H9 (cell line): Measurements from ENCODE around the gene NDUFAF4. TPM values are rescaled to one million over a fixed set of nuclear protein-coding genes. Genes with fewer than 3 reads are reported as not detected.
"Not testable (repeated sequence)": the region's sequence is repeated elsewhere in the genome, so short reads cannot be mapped to it uniquely, and the experiment has no call there.

ENCODE experiments used
- DNase-seq: peaks from one replicate; pipeline ENCODE4 v3.0.0-alpha.2; 2017
- H2AFZ ChIP-seq: one replicate; pipeline ENCODE4 v1.6.1; 2013; ENCODE audit warnings: mild to moderate bottlenecking, low read length, control low read depth, moderate library complexity
- H2AK5ac ChIP-seq: 2 replicates; pipeline ENCODE4 v1.6.1; 2013; ENCODE audit warnings: low read length, control low read depth, mixed read lengths; ENCODE audit not compliant: insufficient read length
- H2BK120ac ChIP-seq: one replicate; pipeline ENCODE4 v1.6.1; 2013; ENCODE audit warnings: low read depth, mild to moderate bottlenecking, low read length, control low read depth, inconsistent platforms; ENCODE audit not compliant: poor library complexity, severe bottlenecking
- H2BK12ac ChIP-seq: 2 replicates; pipeline ENCODE4 v1.6.1; 2013; ENCODE audit warnings: low read length, control low read depth, mixed read lengths, low read depth; ENCODE audit not compliant: insufficient read length
- H2BK15ac ChIP-seq: 2 replicates; pipeline ENCODE4 v1.6.1; 2013; ENCODE audit warnings: low read depth, low read length, control low read depth
- H2BK20ac ChIP-seq: one replicate; pipeline ENCODE4 v1.6.1; 2013; ENCODE audit warnings: low read depth, mild to moderate bottlenecking, low read length, control low read depth, inconsistent platforms; ENCODE audit not compliant: poor library complexity, severe bottlenecking
- H2BK5ac ChIP-seq: 2 replicates; pipeline ENCODE4 v1.6.1; 2013; ENCODE audit warnings: low read length, control low read depth, mixed read lengths; ENCODE audit not compliant: insufficient read length
- H3K14ac ChIP-seq: 2 replicates; pipeline ENCODE4 v1.6.1; 2013; ENCODE audit warnings: low read length, control low read depth; ENCODE audit not compliant: insufficient read depth
- H3K18ac ChIP-seq: 2 replicates; pipeline ENCODE4 v1.6.1; 2013; ENCODE audit warnings: low read depth, mild to moderate bottlenecking, mixed read lengths, low read length, control low read depth; ENCODE audit not compliant: insufficient read length
- H3K23ac ChIP-seq: 2 replicates; pipeline ENCODE4 v1.6.1; 2013; ENCODE audit warnings: low read length, control low read depth, mixed read lengths, low read depth; ENCODE audit not compliant: insufficient read length
- H3K23me2 ChIP-seq: 2 replicates; pipeline ENCODE4 v1.6.1; 2013; ENCODE audit warnings: low read depth, mild to moderate bottlenecking, mixed read lengths, low read length, control low read depth; ENCODE audit not compliant: insufficient read length, poor library complexity, severe bottlenecking
- H3K27ac ChIP-seq: 2 replicates; pipeline ENCODE4 v1.5.1; 2013; ENCODE audit warnings: low read length, control low read depth, mixed read lengths, low read depth; ENCODE audit not compliant: insufficient read length
- H3K27me3 ChIP-seq: 2 replicates; pipeline ENCODE4 v1.6.1; 2013; ENCODE audit warnings: low read length, control low read depth, inconsistent platforms; ENCODE audit not compliant: insufficient read depth
- H3K4ac ChIP-seq: 2 replicates; pipeline ENCODE4 v1.6.1; 2013; ENCODE audit warnings: low read depth, mild to moderate bottlenecking, control low read depth, inconsistent platforms, low read length, moderate library complexity
- H3K4me1 ChIP-seq: 2 replicates; pipeline ENCODE4 v1.6.1; 2013; ENCODE audit warnings: low read length, control low read depth, inconsistent platforms; ENCODE audit not compliant: insufficient read depth
- H3K4me2 ChIP-seq: 2 replicates; pipeline ENCODE4 v1.6.1; 2013; ENCODE audit warnings: low read length, control low read depth, mixed read lengths; ENCODE audit not compliant: insufficient read length, insufficient read depth
- H3K56ac ChIP-seq: 2 replicates; pipeline ENCODE4 v1.6.1; 2013; ENCODE audit warnings: low read depth, mild to moderate bottlenecking, mixed read lengths, low read length, control low read depth; ENCODE audit not compliant: insufficient read length
- H3K79me1 ChIP-seq: 2 replicates; pipeline ENCODE4 v1.6.1; 2013; ENCODE audit warnings: low read depth, mild to moderate bottlenecking, moderate library complexity, low read length, control low read depth, inconsistent platforms; ENCODE audit not compliant: insufficient read depth, poor library complexity, severe bottlenecking
- H3K79me2 ChIP-seq: 2 replicates; pipeline ENCODE4 v1.6.1; 2013; ENCODE audit warnings: low read length, control low read depth, inconsistent platforms; ENCODE audit not compliant: insufficient read depth
- H3K9ac ChIP-seq: 2 replicates; pipeline ENCODE4 v1.6.1; 2013; ENCODE audit warnings: low read length, control low read depth, mixed read lengths; ENCODE audit not compliant: insufficient read length; ENCODE audit errors: extremely low read depth
- H3K9me3 ChIP-seq: one replicate; pipeline ENCODE4 v1.6.1; 2013; ENCODE audit warnings: low read depth, low read length, inconsistent platforms; ENCODE audit not compliant: control insufficient read depth
- H3T11ph ChIP-seq: one replicate; pipeline ENCODE4 v1.6.1; 2013; ENCODE audit warnings: mild to moderate bottlenecking, low read length, control low read depth, inconsistent platforms
- H4K20me1 ChIP-seq: one replicate; pipeline ENCODE4 v1.6.1; 2013; ENCODE audit not compliant: control insufficient read depth, insufficient read length, insufficient read depth
- H4K5ac ChIP-seq: 2 replicates; pipeline ENCODE4 v1.6.1; 2013; ENCODE audit warnings: low read depth, mild to moderate bottlenecking, mixed read lengths, low read length, control low read depth; ENCODE audit not compliant: insufficient read length
- H4K8ac ChIP-seq: replicated peaks from 2 replicates; pipeline ENCODE4 v1.6.1; 2013; ENCODE audit warnings: low read length, control low read depth, mixed read lengths, low read depth; ENCODE audit not compliant: insufficient read length
- H4K91ac ChIP-seq: 2 replicates; pipeline ENCODE4 v1.6.1; 2013; ENCODE audit warnings: low read depth, mild to moderate bottlenecking, moderate library complexity, mixed read lengths, low read length, control low read depth; ENCODE audit not compliant: insufficient read length
- H3K27ac Mint-ChIP-seq, 3 experiments: 2 replicates in 2 of 3; 3 replicates in 1 of 3; pipeline ENCODE4 v1.8.0; 2020 to 2021; ENCODE audit warnings: mixed read lengths in 3 of 3, mild to moderate bottlenecking in 1 of 3, moderate library complexity in 1 of 3
- H3K27me3 Mint-ChIP-seq: 2 replicates; pipeline ENCODE4 v1.8.0; 2021; ENCODE audit warnings: low read depth, mild to moderate bottlenecking, moderate library complexity, mixed read lengths
- H3K36me3 Mint-ChIP-seq, 3 experiments: 2 replicates in 2 of 3; 3 replicates in 1 of 3; pipeline ENCODE4 v1.8.0; 2020 to 2021; ENCODE audit warnings: low read depth in 3 of 3, mixed read lengths in 3 of 3; ENCODE audit not compliant: insufficient read depth in 1 of 3
- H3K4me1 Mint-ChIP-seq, 2 experiments: 2 replicates each; pipeline ENCODE4 v1.8.0; 2020; ENCODE audit warnings: mixed read lengths in 2 of 2
- H3K4me3 Mint-ChIP-seq, 2 experiments: 2 replicates in 1 of 2; 3 replicates in 1 of 2; pipeline ENCODE4 v1.8.0; 2020 to 2021; ENCODE audit warnings: mild to moderate bottlenecking in 2 of 2, mixed read lengths in 2 of 2, moderate library complexity in 1 of 2
- H3K9me3 Mint-ChIP-seq, 2 experiments: 2 replicates in 1 of 2; 3 replicates in 1 of 2; pipeline ENCODE4 v1.8.0; 2020; ENCODE audit warnings: mild to moderate bottlenecking in 2 of 2, mixed read lengths in 2 of 2, moderate library complexity in 1 of 2
- WGBS: extraction: QIAGEN DNeasy Blood & Tissue Kit; methylation state at CpG from one replicate; pipeline ENCODE4 v1.1.7; 2013; ENCODE audit warnings: missing lambda C conversion rate, low lambda C conversion rate, mixed read lengths; ENCODE audit not compliant: insufficient read length; ENCODE audit errors: extremely low coverage; 5-methylcytosine and 5-hydroxymethylcytosine counted together
- total RNA-seq: library from RNA; stranded (reverse); gene quantifications from 2 replicates; pipeline ENCODE4 v1.2.1, GENCODE V29; 2021
- TF ChIP-seq, protein P1 (sequence below): fragments of 200-600 bp; sonication (generic); conservative IDR thresholded peaks from 3 replicates; pipeline ENCODE4 v1.8.0; 2021; ENCODE audit warnings: antibody characterized with exemption, mild to moderate bottlenecking

The NDUFAF4 gene
- total RNA-seq, 1 experiment from 2014 or later = 86.6 TPM

GRCh38 chr6:96886519-96886918, 11.2 kb downstream of the NDUFAF4 start:
- DNase-seq = no peak
- Histone ChIP-seq H3K23ac (no peak overlapping the region), H3K79me1 (no peaks in the 10 kb centered on the region), H2BK15ac (no peak overlapping the region), H3K9me3 (no peaks in the 10 kb centered on the region), H4K91ac (no peak overlapping the region), H2BK12ac (no peak overlapping the region), H3T11ph (no peak overlapping the region), H2BK120ac (no peak overlapping the region), H3K4me1 (no peaks in the 10 kb centered on the region), H3K18ac (no peak overlapping the region), H4K20me1 (no peaks in the 10 kb centered on the region), H3K56ac (no peak overlapping the region), H3K4ac (no peak overlapping the region), H3K23me2 (no peaks in the 10 kb centered on the region), H4K5ac (no peak overlapping the region), H3K4me2 (no peak overlapping the region), H2BK20ac (no peak overlapping the region), H3K79me2 (no peaks in the 10 kb centered on the region), H3K9ac (no peak overlapping the region), H3K27me3 (no peaks in the 10 kb centered on the region), H2AK5ac (no peak overlapping the region), H3K27ac (no peak overlapping the region), H2AFZ (no peak overlapping the region), H3K14ac (no peak overlapping the region), H2BK5ac (no peak overlapping the region), H4K8ac (no peak overlapping the region)
- no peak overlapping the region for H3K4me3 Mint-ChIP-seq
- H3K36me3 Mint-ChIP-seq = peaks cover 5 to 16% (median 15%) of the 10 kb centered on the region in 3 experiments; a peak in 5 of 7 replicates
- WGBS = no CpG with 5 or more reads among the region's 1 CpG
- no peaks in the 10 kb centered on the region for H3K27me3 Mint-ChIP-seq
- TF ChIP-seq, protein P1, sequence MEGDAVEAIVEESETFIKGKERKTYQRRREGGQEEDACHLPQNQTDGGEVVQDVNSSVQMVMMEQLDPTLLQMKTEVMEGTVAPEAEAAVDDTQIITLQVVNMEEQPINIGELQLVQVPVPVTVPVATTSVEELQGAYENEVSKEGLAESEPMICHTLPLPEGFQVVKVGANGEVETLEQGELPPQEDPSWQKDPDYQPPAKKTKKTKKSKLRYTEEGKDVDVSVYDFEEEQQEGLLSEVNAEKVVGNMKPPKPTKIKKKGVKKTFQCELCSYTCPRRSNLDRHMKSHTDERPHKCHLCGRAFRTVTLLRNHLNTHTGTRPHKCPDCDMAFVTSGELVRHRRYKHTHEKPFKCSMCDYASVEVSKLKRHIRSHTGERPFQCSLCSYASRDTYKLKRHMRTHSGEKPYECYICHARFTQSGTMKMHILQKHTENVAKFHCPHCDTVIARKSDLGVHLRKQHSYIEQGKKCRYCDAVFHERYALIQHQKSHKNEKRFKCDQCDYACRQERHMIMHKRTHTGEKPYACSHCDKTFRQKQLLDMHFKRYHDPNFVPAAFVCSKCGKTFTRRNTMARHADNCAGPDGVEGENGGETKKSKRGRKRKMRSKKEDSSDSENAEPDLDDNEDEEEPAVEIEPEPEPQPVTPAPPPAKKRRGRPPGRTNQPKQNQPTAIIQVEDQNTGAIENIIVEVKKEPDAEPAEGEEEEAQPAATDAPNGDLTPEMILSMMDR = no peak
- no peak overlapping the region for H3K27ac Mint-ChIP-seq
- no peaks in the 10 kb centered on the region for H3K9me3 Mint-ChIP-seq
- H3K4me1 Mint-ChIP-seq = peaks cover 0 to 3% of the 10 kb centered on the region in 2 experiments; a peak in 2 of 4 replicates

DNA sequence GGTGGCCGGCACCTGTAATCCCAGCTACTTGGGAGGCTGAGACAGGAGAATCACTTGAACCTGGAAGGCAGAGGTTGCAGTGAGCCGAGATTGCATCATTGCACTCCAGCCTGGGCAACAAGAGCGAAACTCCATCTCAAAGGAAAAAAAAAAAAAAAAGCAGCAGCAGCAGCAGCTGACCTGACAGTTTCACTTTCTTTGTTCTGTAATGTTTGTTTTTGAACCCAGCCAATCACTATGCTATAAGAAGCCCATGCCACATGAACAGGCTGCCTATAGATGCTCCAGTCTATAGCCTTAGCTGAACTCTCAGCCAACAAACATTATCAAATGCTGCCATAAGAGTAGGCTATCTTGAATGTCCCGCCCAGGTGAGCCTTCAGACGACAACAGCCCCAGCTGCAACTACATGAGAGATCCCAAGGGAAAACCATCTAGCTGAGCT, 12.5 kb downstream of the NDUFAF4 start:
- not testable (repeated sequence) for H3K23me2 ChIP-seq, H3K36me3 Mint-ChIP-seq, H2BK12ac ChIP-seq, H3K27ac Mint-ChIP-seq, H3K4me2 ChIP-seq, H3K23ac ChIP-seq, H2BK120ac ChIP-seq, H2BK5ac ChIP-seq, H3K4me1 Mint-ChIP-seq, H3K9me3 ChIP-seq, H2BK20ac ChIP-seq, H3K9me3 Mint-ChIP-seq, H4K91ac ChIP-seq, H2BK15ac ChIP-seq, H3K18ac ChIP-seq, H2AK5ac ChIP-seq, H4K20me1 ChIP-seq, H3K56ac ChIP-seq, H4K5ac ChIP-seq, H3K27me3 Mint-ChIP-seq, H3K79me2 ChIP-seq, H3K27ac ChIP-seq, H3K9ac ChIP-seq, H3K4me1 ChIP-seq, H4K8ac ChIP-seq, H2AFZ ChIP-seq, H3K27me3 ChIP-seq, H3K4me3 Mint-ChIP-seq, H3K4ac ChIP-seq, H3T11ph ChIP-seq, H3K14ac ChIP-seq, DNase-seq, H3K79me1 ChIP-seq
- whole genome bisulfite sequencing = no CpG with 5 or more reads among the region's 5 CpGs
